ENCODE data around the gene BCR. TPM values are rescaled to one million over a fixed set of nuclear protein-coding genes. Genes with fewer than 3 reads are reported as not detected.
A peak's percentile ranks its signal among the peaks of the same experiment; 100 is the strongest.

BCR gene
- total RNA-seq, 1 donor from 2014 or later = 118 TPM

GRCh38 chr22:23147617-23148387, 32.5 kb upstream of the BCR start:
- TF ChIP-seq CTCF (IDR thresholded peaks at IDR 0.05; ENCODE audit: insufficient read depth, low read length, severe bottlenecking) = no peak
- H3K27me3 ChIP-seq (ENCODE audit: control insufficient read depth, insufficient read depth, low read length) = no peaks in the 10 kb centered on the region
- FAIRE-seq (no peak), DNase-seq (ENCODE audit: low read depth) (peak; percentile 84)
- no peaks in the 10 kb centered on the region for H3K36me3 ChIP-seq (ENCODE audit: control insufficient read depth, insufficient read depth, low read length)
- H3K4me3 ChIP-seq (ENCODE audit: low read depth, low read length) = no peak overlapping the region

GRCh38 chr22:23149743-23150238, 30.5 kb upstream of the BCR start:
- H3K4me3 ChIP-seq (ENCODE audit: low read depth, low read length) = no peak overlapping the region
- TF ChIP-seq CTCF (IDR thresholded peaks at IDR 0.05; ENCODE audit: insufficient read depth, low read length, severe bottlenecking) = no peak
- no peaks in the 10 kb centered on the region for H3K27me3 ChIP-seq (ENCODE audit: control insufficient read depth, insufficient read depth, low read length)
- no peaks in the 10 kb centered on the region for H3K36me3 ChIP-seq (ENCODE audit: control insufficient read depth, insufficient read depth, low read length)
- FAIRE-seq (no peak), DNase-seq (ENCODE audit: low read depth) (no peak)

- Histone ChIP-seq H3K27me3 (ENCODE audit: control insufficient read depth, insufficient read depth, low read length) (no peaks in the 10 kb centered on the region), H3K36me3 (ENCODE audit: control insufficient read depth, insufficient read depth, low read length) (no peaks in the 10 kb centered on the region), H3K4me3 (ENCODE audit: low read depth, low read length) (no peak overlapping the region)
- no peak for DNase-seq (ENCODE audit: low read depth)
- no peak for FAIRE-seq
- no peak for TF ChIP-seq CTCF (IDR thresholded peaks at IDR 0.05; ENCODE audit: insufficient read depth, low read length, severe bottlenecking)
Observed at GRCh38 chr22:23150762-23151161, 29.5 kb upstream of the BCR start.

GRCh38 chr22:23151827-23152226, 28.5 kb upstream of the BCR start:
- H3K36me3 ChIP-seq (ENCODE audit: control insufficient read depth, insufficient read depth, low read length) = no peaks in the 10 kb centered on the region
- FAIRE-seq = no peak
- H3K4me3 ChIP-seq (ENCODE audit: low read depth, low read length) = no peak overlapping the region
- TF ChIP-seq CTCF (IDR thresholded peaks at IDR 0.05; ENCODE audit: insufficient read depth, low read length, severe bottlenecking) = no peak
- H3K27me3 ChIP-seq (ENCODE audit: control insufficient read depth, insufficient read depth, low read length) = no peaks in the 10 kb centered on the region
- no peak for DNase-seq (ENCODE audit: low read depth)

- FAIRE-seq = no peak
Observed at GRCh38 chr22:23152238-23153114, 27.8 kb upstream of the BCR start.

More at GRCh38 chr22:23152238-23153114, 27.8 kb upstream of the BCR start:
- H3K36me3 ChIP-seq (ENCODE audit: control insufficient read depth, insufficient read depth, low read length) = no peaks in the 10 kb centered on the region
- no peak for TF ChIP-seq CTCF (IDR thresholded peaks at IDR 0.05; ENCODE audit: insufficient read depth, low read length, severe bottlenecking)
- H3K27me3 ChIP-seq (ENCODE audit: control insufficient read depth, insufficient read depth, low read length) = no peaks in the 10 kb centered on the region
- H3K4me3 ChIP-seq (ENCODE audit: low read depth, low read length) = no peak overlapping the region
- no peak for DNase-seq (ENCODE audit: low read depth)
